ENCODE data around the gene TSPAN4.

- no peak for TF ChIP-seq CTCF (IDR thresholded peaks at IDR 0.05)
- TF ChIP-seq POLR2A (IDR thresholded peaks at IDR 0.05) = no peak
- TF ChIP-seq POLR2AphosphoS5 (IDR thresholded peaks at IDR 0.05) = no peak
- TF ChIP-seq EP300 (IDR thresholded peaks at IDR 0.05) = no peak
Measured at GRCh38 chr11:905952-906351, 63.3 kb downstream of the TSPAN4 start.

Data from stomach (tissue), 4 donors.